Neutrophil (primary cell): ENCODE data around the gene ATAD1.
"Not testable (repeated sequence)": the region's sequence is repeated elsewhere in the genome, so short reads cannot be mapped to it uniquely, and the experiment has no call there.

Experiments used
- H3K27ac ChIP-seq: fragments of 200-600 bp; sonication (generic); 2 replicates; pipeline ENCODE4 v1.5.1; 2016; ENCODE audit warnings: mild to moderate bottlenecking, moderate library complexity
- H3K27me3 ChIP-seq: fragments of 200-600 bp; sonication (generic); 2 replicates; pipeline ENCODE4 v1.6.0; 2016; ENCODE audit warnings: mild to moderate bottlenecking
- H3K36me3 ChIP-seq: fragments of 200-600 bp; sonication (generic); 2 replicates; pipeline ENCODE4 v1.5.1; 2017
- H3K4me1 ChIP-seq, 2 experiments: fragments of 200-600 bp in 1 of 2; sonication (generic) in 1 of 2; 1 replicate in 1 of 2; 2 replicates in 1 of 2; pipeline versions ENCODE4 v1.5.1 to v1.6.1; 2013 to 2016; ENCODE audit warnings: low read depth in 1 of 2, low read length in 1 of 2, mild to moderate bottlenecking in 1 of 2, moderate library complexity in 1 of 2; ENCODE audit not compliant: control insufficient read depth in 1 of 2, insufficient read depth in 1 of 2
- H3K4me3 ChIP-seq, 2 experiments: fragments of 200-600 bp in 1 of 2; sonication (generic) in 1 of 2; 1 replicate in 1 of 2; 2 replicates in 1 of 2; pipeline ENCODE4 v1.5.1; 2013 to 2016; ENCODE audit warnings: low read depth in 1 of 2, low read length in 1 of 2, mild to moderate bottlenecking in 1 of 2, moderate library complexity in 1 of 2
- H3K9me3 ChIP-seq: fragments of 200-600 bp; sonication (generic); 2 replicates; pipeline ENCODE4 v1.5.1; 2016
- CTCF ChIP-seq: fragments of 200-600 bp; sonication (generic); IDR thresholded peaks from 2 replicates; pipeline ENCODE4 v1.5.1; 2016; ENCODE audit warnings: antibody characterized with exemption

ATAD1 gene

DNA sequence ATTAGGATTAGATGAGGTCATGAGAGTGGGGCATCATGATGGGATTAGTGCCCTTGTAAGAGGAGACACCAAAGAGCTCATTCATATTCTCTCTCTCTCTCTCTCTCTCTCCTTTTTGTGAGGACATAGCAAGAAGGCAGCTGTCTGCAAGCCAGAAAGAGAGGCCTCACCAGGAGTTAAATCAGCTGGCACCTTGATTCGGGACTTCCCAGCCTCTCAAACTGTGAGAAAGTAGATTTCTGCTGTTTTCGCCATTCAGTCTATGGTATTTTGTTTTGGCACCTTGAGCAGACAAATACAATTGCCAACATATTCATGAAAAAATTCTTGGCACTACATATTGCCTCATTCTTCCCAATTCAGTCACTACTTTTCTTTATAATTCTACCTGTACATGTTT lies 20.6 kb upstream of the ATAD1 start:
- Histone ChIP-seq H3K27me3 (no peaks in the 10 kb centered on the region), H3K9me3 (no peaks in the 10 kb centered on the region), H3K4me1 (no peaks in the 10 kb centered on the region), H3K36me3 (no peaks in the 10 kb centered on the region), H3K4me3 (no peak overlapping the region), H3K27ac (no peak overlapping the region)
- TF ChIP-seq CTCF = no peak

DNA sequence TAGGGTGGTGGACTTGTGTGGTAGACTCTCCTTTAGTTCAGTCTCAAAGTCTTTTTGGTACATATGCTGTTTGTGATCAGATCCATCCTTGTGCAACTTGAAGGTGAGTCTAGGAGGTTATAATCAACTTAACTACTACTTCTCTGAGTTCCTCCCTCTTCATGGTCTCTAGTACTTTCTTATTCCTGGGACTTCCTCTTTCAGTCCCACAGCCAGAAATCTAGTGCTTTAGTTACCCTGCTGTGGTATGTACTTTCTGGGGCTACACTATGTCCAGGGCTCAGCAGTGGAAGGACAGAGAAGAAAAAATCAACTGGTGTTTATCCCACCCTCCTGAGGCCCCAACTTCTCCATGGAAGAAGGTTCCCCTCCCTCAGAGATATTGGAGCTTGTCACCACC lies 19.4 kb upstream of the ATAD1 start:
- Histone ChIP-seq H3K27me3 (no peaks in the 10 kb centered on the region), H3K4me1 (no peaks in the 10 kb centered on the region), H3K4me3 (no peak overlapping the region), H3K27ac (no peak overlapping the region), H3K9me3 (no peaks in the 10 kb centered on the region), H3K36me3 (no peaks in the 10 kb centered on the region)
- no peak for TF ChIP-seq CTCF

- Histone ChIP-seq H3K4me3 (no peak overlapping the region), H3K27ac (no peak overlapping the region), H3K27me3 (no peaks in the 10 kb centered on the region), H3K36me3 (no peaks in the 10 kb centered on the region), H3K9me3 (no peaks in the 10 kb centered on the region), H3K4me1 (no peaks in the 10 kb centered on the region)
- no peak for TF ChIP-seq CTCF
Observed at GRCh38 chr10:87836098-87836497, 18.1 kb upstream of the ATAD1 start.

DNA sequence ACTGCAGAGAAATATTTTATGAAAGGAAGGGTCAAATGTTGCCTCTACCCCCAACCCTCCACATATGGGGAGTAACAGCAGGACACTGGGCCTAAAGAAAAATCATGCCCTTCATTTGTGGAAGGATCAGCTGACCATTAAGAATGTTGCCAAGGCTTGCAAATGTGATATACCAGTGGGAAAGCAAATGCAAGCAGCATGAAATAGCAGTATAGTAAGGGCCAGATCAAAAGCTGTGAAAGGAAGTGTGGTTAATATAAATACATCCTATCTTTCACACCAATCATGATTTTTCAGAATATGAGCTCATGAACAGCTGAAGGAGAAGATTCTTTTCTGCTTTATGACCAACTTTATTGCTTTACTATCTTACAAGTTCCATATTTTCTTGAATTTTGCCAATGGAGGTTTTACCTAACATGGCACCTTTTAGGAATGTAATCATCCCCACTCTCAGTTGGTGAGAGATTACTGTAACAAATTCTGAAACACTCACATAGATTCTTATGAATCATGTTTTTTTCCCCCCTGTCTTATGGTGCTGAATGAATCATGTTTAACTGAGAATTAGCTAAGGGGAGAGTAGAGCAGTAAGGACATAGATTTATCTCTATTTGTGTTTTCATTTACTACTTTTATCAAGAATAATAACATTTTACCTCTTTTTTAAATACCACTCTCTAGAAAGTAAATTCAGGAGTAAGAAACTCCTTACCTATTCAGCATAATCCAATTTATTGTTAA lies 12.1 kb upstream of the ATAD1 start:
- Histone ChIP-seq H3K36me3 (no peaks in the 10 kb centered on the region), H3K9me3 (no peaks in the 10 kb centered on the region), H3K27ac (no peak overlapping the region), H3K4me1 (no peaks in the 10 kb centered on the region), H3K4me3 (no peak overlapping the region), H3K27me3 (no peaks in the 10 kb centered on the region)
- no peak for TF ChIP-seq CTCF

- not testable (repeated sequence) for H3K4me1 ChIP-seq, H3K27me3 ChIP-seq, H3K9me3 ChIP-seq, H3K4me3 ChIP-seq, H3K27ac ChIP-seq, H3K36me3 ChIP-seq
Observed at GRCh38 chr10:87829051-87829450, 11.0 kb upstream of the ATAD1 start.

DNA sequence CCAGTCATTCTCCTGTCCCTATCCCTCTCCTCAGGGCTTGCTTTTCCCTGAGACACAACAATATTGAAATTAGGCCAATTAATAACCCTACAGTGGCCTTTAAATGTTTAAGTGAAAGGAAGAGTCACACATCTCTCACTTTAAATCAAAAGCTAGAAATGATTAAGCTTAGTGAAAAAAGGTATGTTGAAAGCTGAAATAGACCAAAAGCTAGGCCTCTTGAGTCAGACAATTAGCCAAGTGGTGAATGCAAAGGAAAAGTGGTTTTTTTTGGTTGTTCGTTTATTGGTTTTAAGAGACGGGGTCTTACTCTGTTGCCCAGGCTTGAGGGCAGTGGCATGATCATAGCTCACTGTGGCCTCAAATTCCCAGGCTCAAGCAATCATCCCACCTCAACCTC lies 9.7 kb upstream of the ATAD1 start:
- H3K27ac ChIP-seq = no peak overlapping the region
- H3K4me3 ChIP-seq = no peak overlapping the region
- no peaks in the 10 kb centered on the region for H3K36me3 ChIP-seq
- H3K4me1 ChIP-seq = no peaks in the 10 kb centered on the region
- no peak for TF ChIP-seq CTCF
- no peaks in the 10 kb centered on the region for H3K9me3 ChIP-seq
- no peaks in the 10 kb centered on the region for H3K27me3 ChIP-seq
